Fibroblast of upper back skin (primary cell): Measurements from ENCODE around the gene HGFAC.

ENCODE experiments used
- DNase-seq: peaks from one replicate; pipeline ENCODE4 v3.0.0-alpha.2; 2013

HGFAC gene

GRCh38 chr4:3411676-3412075 is 30.1 kb upstream of the HGFAC start:
- DNase-seq, result no peak

GRCh38 chr4:3412257-3413020 is 29.3 kb upstream of the HGFAC start:
- DNase-seq, result no peak

GRCh38 chr4:3413217-3413671 is 28.5 kb upstream of the HGFAC start:
- no peak for DNase-seq

- DNase-seq, result no peak
These were observed 27.9 kb upstream of the HGFAC start for GRCh38 chr4:3413675-3414420.

GRCh38 chr4:3414421-3415279 is 27.1 kb upstream of the HGFAC start:
- DNase-seq, result no peak

- DNase-seq, result no peak
These were observed 26.2 kb upstream of the HGFAC start for GRCh38 chr4:3415471-3416141.

- DNase-seq, result no peak
These were observed 25.5 kb upstream of the HGFAC start for GRCh38 chr4:3416270-3416669.

GRCh38 chr4:3416821-3417221 is 24.9 kb upstream of the HGFAC start:
- no peak for DNase-seq

- no peak for DNase-seq
These were observed 24.3 kb upstream of the HGFAC start for GRCh38 chr4:3417448-3417847.

GRCh38 chr4:3418029-3418762 is 23.6 kb upstream of the HGFAC start:
- no peak for DNase-seq

GRCh38 chr4:3419836-3420605 is 21.7 kb upstream of the HGFAC start:
- no peak for DNase-seq

GRCh38 chr4:3420606-3420955 is 21.2 kb upstream of the HGFAC start:
- no peak for DNase-seq

- DNase-seq, result no peak
These were observed 20.8 kb upstream of the HGFAC start for GRCh38 chr4:3420956-3421355.

- no peak for DNase-seq
These were observed 20.3 kb upstream of the HGFAC start for GRCh38 chr4:3421470-3421869.

- DNase-seq, result no peak
These were observed 19.4 kb upstream of the HGFAC start for GRCh38 chr4:3422241-3422801.

GRCh38 chr4:3422808-3423297 is 18.9 kb upstream of the HGFAC start:
- no peak for DNase-seq

- no peak for DNase-seq
These were observed 18.4 kb upstream of the HGFAC start for GRCh38 chr4:3423406-3423805.

GRCh38 chr4:3423952-3424351 is 17.8 kb upstream of the HGFAC start:
- DNase-seq, result no peak

- DNase-seq, result no peak
These were observed 17.2 kb upstream of the HGFAC start for GRCh38 chr4:3424522-3425095.

GRCh38 chr4:3426465-3427133 is 15.2 kb upstream of the HGFAC start:
- no peak for DNase-seq
